ENCODE results near the gene EVI5L. TPM values are rescaled to one million over a fixed set of nuclear protein-coding genes. Genes with fewer than 3 reads are reported as not detected.
A peak's percentile ranks its signal among the peaks of the same experiment; 100 is the strongest.

Gene EVI5L
- total RNA-seq, 1 experiment from 2014 or later = 6.4 TPM

DNA sequence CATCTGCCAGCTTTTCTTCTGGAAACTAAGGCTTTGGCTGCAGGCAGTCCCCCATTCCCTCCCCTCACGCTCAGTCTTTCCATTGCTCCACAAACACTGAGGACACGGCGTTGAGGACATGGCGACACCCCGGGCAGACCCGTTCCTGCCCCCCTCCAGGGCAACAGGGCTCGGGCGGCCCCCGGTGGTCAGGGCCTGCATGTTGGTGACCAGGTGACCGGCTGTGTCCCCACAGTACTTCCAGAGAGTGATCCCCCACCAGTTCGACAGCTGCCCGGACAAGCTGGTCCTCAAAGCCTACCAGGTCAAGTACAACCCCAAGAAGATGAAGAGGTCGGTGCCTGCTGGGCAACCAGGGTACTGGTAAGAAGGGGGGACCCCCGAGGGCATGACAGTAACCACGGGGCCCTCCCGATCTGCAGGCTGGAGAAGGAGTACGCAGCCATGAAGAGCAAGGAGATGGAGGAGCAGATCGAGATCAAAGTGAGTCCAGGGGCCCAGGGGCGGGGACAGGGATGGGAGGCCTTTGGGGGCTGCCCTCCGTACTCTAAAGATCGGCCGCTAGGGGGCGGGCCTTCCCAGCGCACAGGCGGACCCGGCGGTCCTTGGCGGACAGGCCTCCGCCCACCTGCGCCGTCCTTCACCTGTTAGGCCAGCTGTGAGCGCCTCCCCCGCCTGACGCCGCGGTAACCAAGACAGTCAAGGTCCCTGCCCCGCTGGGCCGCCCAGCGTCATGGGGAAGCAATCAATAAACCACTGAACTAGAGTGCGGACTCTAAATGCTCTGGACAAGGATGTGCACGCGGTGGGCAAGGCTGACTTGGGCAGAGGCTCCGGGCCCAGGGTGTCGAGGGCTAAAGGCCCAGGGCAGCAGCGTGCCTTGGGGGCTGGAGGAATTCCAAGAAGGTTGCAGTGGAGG, 23.1 kb downstream of the EVI5L start:
- TF ChIP-seq SIN3A (IDR thresholded peaks at IDR 0.05; ENCODE audit: borderline replicate concordance, insufficient read depth, low read depth, low read length) (no peak), POLR2AphosphoS5 (IDR thresholded peaks at IDR 0.05; ENCODE audit: low read depth, low read length) (no peak), TCF7L2 (IDR thresholded peaks at IDR 0.05; ENCODE audit: low read depth, low read length) (peak; percentile 74)
- TF ChIP-seq, protein P1, sequence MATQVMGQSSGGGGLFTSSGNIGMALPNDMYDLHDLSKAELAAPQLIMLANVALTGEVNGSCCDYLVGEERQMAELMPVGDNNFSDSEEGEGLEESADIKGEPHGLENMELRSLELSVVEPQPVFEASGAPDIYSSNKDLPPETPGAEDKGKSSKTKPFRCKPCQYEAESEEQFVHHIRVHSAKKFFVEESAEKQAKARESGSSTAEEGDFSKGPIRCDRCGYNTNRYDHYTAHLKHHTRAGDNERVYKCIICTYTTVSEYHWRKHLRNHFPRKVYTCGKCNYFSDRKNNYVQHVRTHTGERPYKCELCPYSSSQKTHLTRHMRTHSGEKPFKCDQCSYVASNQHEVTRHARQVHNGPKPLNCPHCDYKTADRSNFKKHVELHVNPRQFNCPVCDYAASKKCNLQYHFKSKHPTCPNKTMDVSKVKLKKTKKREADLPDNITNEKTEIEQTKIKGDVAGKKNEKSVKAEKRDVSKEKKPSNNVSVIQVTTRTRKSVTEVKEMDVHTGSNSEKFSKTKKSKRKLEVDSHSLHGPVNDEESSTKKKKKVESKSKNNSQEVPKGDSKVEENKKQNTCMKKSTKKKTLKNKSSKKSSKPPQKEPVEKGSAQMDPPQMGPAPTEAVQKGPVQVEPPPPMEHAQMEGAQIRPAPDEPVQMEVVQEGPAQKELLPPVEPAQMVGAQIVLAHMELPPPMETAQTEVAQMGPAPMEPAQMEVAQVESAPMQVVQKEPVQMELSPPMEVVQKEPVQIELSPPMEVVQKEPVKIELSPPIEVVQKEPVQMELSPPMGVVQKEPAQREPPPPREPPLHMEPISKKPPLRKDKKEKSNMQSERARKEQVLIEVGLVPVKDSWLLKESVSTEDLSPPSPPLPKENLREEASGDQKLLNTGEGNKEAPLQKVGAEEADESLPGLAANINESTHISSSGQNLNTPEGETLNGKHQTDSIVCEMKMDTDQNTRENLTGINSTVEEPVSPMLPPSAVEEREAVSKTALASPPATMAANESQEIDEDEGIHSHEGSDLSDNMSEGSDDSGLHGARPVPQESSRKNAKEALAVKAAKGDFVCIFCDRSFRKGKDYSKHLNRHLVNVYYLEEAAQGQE (IDR thresholded peaks at IDR 0.05; ENCODE audit: insufficient read depth in 1 of 2, low read depth in 2 of 2, low read length in 1 of 2) = no peak
- TF ChIP-seq, protein P2, sequence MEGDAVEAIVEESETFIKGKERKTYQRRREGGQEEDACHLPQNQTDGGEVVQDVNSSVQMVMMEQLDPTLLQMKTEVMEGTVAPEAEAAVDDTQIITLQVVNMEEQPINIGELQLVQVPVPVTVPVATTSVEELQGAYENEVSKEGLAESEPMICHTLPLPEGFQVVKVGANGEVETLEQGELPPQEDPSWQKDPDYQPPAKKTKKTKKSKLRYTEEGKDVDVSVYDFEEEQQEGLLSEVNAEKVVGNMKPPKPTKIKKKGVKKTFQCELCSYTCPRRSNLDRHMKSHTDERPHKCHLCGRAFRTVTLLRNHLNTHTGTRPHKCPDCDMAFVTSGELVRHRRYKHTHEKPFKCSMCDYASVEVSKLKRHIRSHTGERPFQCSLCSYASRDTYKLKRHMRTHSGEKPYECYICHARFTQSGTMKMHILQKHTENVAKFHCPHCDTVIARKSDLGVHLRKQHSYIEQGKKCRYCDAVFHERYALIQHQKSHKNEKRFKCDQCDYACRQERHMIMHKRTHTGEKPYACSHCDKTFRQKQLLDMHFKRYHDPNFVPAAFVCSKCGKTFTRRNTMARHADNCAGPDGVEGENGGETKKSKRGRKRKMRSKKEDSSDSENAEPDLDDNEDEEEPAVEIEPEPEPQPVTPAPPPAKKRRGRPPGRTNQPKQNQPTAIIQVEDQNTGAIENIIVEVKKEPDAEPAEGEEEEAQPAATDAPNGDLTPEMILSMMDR (IDR thresholded peaks at IDR 0.05) = peak; percentile 92
- Histone ChIP-seq H3K4me1 (ENCODE audit: control insufficient read depth, insufficient read depth, low read length) (no peaks in the 10 kb centered on the region; the same call in 1 of the 2 replicates), H3K27ac (ENCODE audit: low read length) (no peak overlapping the region), H3K27me3 (ENCODE audit: control insufficient read depth, insufficient read depth, low read length) (no peaks in the 10 kb centered on the region), H3K36me3 (ENCODE audit: control insufficient read depth, insufficient read depth, low read length) (no peaks in the 10 kb centered on the region), H3K4me3 (ENCODE audit: low read depth in 2 of 2, low read length in 2 of 2) (peak overlapping the region in 1 of 2 experiments; percentile 18; a peak in 1 of 4 replicates), H3K9me3 (ENCODE audit: control insufficient read depth, insufficient read depth, low read depth, low read length) (no peaks in the 10 kb centered on the region)
- in situ Hi-C loops (cut with HindIII; ENCODE audit: low pct_unique_long_range_greater_than_20kb, low sequenced_read_pairs) = no loop called here
- CTCF ChIA-PET = interaction anchor here (0.6 to 0.7 kb wide), 4 partner anchors 16 to 505 kb away, joined by 3 to 8 read pairs (median 6); no protein-coding TSS in a partner anchor
- intact Hi-C loops (cut with micrococcal nuclease; ENCODE audit: unreplicated experiment) = no loop called here
- no TSS peak for BruUV-seq (replicated peaks)
- no peak for DNase-seq (ENCODE audit: low read depth, low spot score)
- peak; percentile 92 for ATAC-seq
- POLR2A ChIA-PET = no interaction called here

DNA sequence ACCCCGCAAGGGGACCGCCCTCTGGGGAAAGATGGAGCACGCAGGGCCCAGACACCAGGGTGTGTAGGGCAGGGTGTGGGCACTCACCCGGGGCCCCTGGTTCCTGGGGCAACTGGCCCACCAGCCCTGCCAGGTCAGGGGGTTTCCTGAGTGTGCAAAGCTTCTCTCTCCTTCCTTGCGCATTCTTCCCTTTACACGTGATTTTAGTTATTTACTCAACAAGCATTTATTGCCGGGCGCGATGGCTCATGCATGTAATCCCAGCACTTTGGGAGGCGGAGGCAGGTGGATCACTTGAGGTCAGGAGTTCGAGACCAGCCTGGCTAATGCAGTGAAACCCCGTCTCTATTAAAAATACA, 23.7 kb downstream of the EVI5L start:
- TF ChIP-seq TCF7L2 (IDR thresholded peaks at IDR 0.05; ENCODE audit: low read depth, low read length) = no peak
- TF ChIP-seq, protein P1 (IDR thresholded peaks at IDR 0.05; ENCODE audit: insufficient read depth in 1 of 2, low read depth in 2 of 2, low read length in 1 of 2) = no peak
- TF ChIP-seq, protein P2 (IDR thresholded peaks at IDR 0.05) = no peak
- no peak for TF ChIP-seq SIN3A (IDR thresholded peaks at IDR 0.05; ENCODE audit: borderline replicate concordance, insufficient read depth, low read depth, low read length)
- TF ChIP-seq POLR2AphosphoS5 (IDR thresholded peaks at IDR 0.05; ENCODE audit: low read depth, low read length) = no peak
- DNase-seq (ENCODE audit: low read depth, low spot score) = no peak
- H3K27me3 ChIP-seq (ENCODE audit: control insufficient read depth, insufficient read depth, low read length) = no peaks in the 10 kb centered on the region
- no peak overlapping the region for H3K4me3 ChIP-seq (ENCODE audit: low read depth in 2 of 2, low read length in 2 of 2)
- POLR2A ChIA-PET = no interaction called here
- intact Hi-C loops (cut with micrococcal nuclease; ENCODE audit: unreplicated experiment) (no loop called here), in situ Hi-C loops (cut with HindIII; ENCODE audit: low pct_unique_long_range_greater_than_20kb, low sequenced_read_pairs) (no loop called here)
- H3K27ac ChIP-seq (ENCODE audit: low read length) = no peak overlapping the region
- H3K9me3 ChIP-seq (ENCODE audit: control insufficient read depth, insufficient read depth, low read depth, low read length) = no peaks in the 10 kb centered on the region
- H3K36me3 ChIP-seq (ENCODE audit: control insufficient read depth, insufficient read depth, low read length) = no peaks in the 10 kb centered on the region
- ATAC-seq = no peak
- BruUV-seq (replicated peaks) = no TSS peak
- H3K4me1 ChIP-seq (ENCODE audit: control insufficient read depth, insufficient read depth, low read length) = no peaks in the 10 kb centered on the region; the same call in 1 of the 2 replicates
- CTCF ChIA-PET = no interaction called here

Measured in Panc1 (cell line).